ENCODE measurements around the gene ASGR2.
"Not testable (repeated sequence)": the region's sequence is repeated elsewhere in the genome, so short reads cannot be mapped to it uniquely, and the experiment has no call there.

The ASGR2 gene

GRCh38 chr17:7124923-7125322, 10.3 kb upstream of the ASGR2 start:
- DNase-seq, result no peak

DNA sequence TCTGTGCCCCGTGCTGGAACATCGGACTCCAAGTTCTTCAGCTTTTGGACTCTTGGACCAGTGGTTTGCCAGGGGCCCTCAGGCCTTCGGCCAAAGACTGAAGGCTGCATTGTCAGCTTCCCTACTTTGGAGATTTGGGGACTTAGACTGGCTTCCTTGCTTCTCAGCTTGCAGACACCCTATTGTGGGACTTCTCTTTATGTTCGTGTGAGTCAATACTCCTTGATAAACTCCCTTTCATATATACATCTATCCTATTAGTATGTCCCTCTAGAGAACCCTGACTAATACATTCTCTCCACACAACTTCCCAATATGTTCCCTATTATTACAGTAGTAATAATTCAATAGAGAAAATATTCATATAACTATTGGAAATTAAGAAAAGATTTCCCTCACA, 9.2 kb upstream of the ASGR2 start:
- DNase-seq, result peak in 3 of 4 experiments; percentile 27 to 49 (median 39)

DNA sequence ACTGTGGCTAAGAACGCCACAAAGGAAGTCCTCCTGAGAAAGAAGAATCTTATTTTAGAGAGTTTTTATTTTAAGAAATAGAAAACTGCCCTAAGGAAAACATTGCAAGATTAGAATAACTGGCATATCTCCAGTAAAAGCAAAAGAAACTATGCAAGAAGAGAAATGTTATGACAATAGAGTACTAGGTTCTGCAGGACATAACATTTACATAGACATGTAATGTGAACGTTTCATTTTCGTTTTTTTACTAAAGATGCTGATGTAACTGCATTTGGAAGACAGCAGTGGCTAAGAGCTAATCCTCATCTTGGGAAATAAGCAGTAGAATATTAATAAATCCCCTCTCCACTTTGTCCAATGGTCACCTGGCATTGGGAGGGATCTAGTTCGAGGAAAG, 7.8 kb upstream of the ASGR2 start:
- peak in 2 of 4 experiments; percentile 35 to 55 for DNase-seq

DNA sequence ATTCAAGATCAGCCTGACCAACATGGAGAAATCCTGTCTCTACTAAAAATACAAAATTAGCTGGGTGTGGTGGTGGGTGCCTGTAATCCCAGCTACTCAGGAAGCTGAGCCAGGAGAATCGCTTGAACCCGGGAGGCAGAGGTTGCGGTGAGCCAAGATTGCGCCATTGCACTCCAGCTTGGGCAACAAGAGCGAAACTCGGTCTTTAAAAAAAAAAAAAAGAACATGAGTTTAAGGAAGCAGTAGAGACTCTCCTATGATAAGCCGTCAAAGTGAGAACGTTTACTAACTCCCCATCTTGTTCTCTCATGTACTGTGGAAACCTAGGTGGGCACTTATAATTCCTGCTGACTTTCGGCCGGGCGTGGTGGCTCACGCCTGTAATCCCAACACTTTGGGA, 6.0 kb upstream of the ASGR2 start:
- peak in 3 of 4 experiments; percentile 33 to 81 (median 76) for DNase-seq

DNA sequence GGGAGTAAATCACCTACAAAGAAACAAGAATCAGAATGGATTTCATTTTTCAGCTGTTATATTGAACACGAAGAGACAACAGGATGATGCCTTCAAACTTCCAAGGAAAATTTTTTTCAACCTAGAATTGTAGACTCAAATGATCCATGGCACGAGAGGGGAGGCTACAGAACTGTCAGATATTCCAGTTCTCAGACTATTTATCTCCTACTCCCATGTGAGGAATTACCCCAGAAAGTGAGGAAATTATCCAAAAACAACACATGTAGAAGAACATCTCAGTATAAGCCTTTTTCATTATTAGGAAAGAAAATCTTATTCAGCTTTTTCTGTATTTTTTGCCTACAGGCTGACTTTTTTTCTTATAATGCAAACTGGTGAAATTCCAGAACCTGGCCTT, 5.5 kb upstream of the ASGR2 start:
- DNase-seq, result peak in 1 of 4 experiments; percentile 1

DNA sequence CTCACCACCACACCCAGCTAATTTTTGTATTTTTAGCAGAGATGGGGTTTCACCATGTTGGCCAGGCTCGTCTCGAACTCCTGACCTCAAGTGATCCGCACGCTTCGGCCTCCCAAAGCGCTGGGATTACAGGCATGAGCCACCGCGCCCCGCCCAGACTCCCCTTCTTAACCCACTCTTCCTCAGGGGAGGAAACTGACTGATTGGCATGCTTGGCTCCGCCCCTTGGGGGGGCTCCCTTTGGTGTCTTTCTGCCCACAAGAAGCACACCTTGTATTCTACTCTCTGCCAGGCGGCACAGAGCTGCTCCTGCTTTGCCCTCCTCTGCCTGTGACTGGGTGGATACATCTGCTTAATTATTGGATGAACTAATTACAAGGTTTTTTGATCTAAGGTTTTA, 4.7 kb upstream of the ASGR2 start:
- peak in 1 of 4 experiments; percentile 9 for DNase-seq

- peak; percentile 63 to 83 (median 76) for DNase-seq
Measured at GRCh38 chr17:7114875-7115614, 423 bp upstream of the ASGR2 start.

DNA sequence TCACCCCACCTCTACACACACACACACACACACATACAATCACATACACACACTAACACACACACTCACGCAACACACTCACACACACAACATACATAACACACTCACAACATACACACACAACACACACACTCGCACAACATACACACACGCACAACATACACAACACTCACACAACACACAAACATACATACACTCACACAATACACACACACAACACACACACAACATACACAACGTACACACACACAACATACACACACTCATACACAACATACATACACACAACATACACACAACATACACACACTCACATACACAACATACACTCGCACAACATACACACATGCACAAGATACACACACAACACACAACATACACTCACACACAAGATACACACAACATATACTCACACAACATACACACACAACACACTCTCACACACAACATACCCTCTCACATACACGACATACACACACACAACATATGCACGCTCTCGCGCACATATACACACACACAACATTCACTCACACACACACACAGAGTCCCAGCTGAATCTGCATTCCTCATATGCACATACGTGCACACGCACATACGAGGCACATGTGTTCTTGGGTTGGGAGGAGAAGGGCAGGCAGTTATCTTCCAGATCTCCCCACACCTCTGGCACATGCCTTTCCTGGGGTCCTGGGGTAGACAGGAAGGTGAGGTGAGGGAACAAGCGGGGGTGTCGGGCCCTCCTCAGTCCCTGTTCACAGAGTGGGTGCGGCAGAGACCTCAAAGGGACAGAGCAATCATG, 1.1 kb downstream of the ASGR2 start:
- DNase-seq, result no peak

DNA sequence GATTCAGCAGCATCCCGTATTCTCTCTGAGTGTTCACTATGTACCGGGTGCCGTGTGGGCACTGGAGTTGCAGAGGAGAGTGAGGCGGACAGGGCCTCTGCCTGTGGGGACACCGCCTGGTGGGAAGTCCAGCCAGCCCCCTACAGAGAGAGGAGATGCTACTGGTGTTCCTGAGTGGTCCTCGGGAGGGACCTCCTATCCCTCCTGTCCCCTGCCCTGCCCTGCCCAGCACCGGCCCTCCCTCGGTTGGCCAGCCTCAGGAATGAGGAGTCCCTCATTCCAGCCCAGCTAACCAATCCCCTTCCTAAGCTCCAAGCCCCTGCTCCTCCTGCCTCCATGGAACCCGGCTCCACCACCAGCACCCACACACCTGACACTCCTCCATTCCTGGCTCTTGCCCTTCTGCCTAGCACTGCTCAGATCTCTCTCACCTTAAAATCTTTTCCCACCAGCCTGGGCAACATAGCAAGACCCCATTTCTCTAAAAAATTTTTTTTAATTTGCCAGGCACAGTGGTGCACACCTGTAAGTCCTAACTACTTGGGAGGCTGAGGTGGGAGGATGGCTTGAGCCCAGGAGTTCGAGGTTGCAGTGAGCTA, 2.0 kb downstream of the ASGR2 start:
- no peak for DNase-seq

GRCh38 chr17:7111784-7112509, 2.7 kb downstream of the ASGR2 start:
- DNase-seq, result peak; percentile 62 to 81 (median 75)

GRCh38 chr17:7110617-7111306, 3.9 kb downstream of the ASGR2 start:
- DNase-seq, result no peak

DNA sequence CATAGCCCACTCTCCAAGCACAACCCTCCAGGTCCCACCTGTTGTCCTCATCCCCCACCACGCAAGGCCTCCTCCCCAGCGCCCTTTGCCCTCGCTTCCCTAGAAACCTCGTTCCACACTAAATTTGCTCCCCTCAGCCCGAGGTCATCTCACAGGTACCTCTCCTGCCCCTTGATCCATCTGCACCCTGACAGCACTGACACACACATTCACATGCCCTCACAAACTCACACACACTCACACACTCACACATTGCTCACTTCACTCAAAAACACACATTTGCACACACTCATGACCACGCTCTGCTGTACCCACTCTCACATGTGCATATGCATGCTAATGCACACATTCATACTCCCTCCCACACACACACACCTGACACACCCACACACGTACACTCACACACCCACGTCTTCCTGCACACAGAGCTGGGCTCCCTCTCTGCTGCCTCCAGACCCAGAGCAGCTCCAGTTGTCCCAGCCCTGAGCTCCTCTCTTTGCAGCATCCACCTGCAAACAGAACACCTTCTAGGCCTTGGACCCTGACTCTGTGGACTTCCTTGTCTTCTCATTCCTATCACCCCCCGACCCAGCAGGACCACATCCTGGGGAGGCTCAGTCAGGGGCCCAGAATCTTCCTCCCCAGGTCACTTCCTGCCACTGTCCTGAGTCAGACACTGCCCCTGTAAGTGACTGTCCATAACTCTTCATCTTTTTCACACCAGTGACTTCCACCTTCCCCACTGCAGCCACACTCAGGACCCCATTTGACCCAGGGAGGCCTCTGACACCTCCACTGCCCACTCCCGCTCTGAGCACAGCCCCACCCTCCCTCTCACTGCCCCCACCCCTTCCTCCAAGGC, 4.9 kb downstream of the ASGR2 start:
- DNase-seq, result no peak

DNA sequence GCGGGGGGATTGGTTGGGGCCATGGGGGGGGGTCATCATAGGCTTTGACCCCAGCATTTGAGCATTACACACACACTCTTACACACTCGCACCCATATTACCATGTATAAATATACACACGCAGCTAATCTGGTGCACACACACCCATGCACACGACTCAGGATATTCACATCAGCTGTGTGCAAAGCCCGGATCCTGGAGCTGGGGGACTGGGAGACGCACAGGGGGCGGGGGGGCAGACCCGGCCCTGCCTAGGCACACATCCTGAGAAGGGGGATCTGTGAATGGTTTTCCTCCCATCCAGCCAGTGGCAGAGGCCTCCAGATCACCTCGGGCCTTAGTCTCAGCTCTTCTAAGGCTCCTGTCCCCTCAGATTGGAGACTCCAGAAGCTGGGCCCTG, 5.6 kb downstream of the ASGR2 start:
- DNase-seq, result no peak

GRCh38 chr17:7108560-7108925, 6.1 kb downstream of the ASGR2 start:
- DNase-seq, result no peak

- no peak for DNase-seq
Measured at GRCh38 chr17:7107795-7108559, 6.6 kb downstream of the ASGR2 start.

DNA sequence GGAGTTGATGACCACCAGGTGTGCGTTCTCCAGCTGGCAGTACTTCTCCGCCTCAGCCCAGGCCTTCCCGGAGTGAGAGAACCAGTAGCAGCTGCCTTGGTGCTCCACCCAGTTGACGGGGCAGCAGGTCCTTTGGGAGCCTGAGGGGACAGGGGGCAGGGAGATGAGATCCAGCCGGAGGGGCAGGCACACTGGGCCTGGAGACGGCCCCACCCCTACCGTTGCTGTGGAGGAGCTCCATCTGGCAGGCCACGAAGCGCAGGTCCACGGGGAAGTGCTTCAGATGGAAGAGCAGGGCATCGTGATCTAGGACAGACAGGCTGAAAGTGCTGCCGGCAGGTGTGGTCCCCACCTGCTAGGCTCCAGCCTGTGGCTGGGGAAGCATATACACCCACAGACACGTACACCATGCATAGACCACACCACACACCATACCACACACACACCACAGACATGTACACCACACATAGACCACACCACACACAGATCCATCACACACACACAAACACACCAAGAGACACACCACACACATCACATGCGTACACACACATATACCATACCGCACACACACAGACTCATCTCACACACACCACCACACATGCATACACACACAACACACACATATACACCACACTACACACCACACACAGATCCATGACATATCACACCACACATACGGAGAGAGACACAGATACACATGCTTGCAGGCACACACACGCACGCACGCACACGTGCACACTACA, 7.4 kb downstream of the ASGR2 start:
- DNase-seq, result no peak

DNA sequence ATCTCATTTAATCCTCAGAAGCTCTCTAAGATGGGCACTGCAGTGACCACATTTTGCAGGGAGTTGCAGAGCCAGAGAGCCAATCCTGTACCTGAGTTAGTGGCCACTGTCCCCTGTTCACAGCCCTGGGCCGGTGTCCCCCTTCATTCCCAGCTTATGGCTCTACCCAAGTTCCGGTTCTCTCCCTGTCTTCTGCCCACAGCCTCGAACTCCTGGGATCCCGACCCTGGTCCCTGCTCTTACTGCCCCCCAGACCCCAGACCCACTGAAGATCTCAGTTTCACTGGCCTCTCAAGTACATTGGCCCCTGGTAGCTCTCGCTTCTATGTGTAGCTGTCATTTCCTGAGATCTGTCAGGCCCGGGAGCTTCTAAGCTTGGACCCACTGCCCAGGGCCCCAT, 12.2 kb downstream of the ASGR2 start:
- no peak for DNase-seq

DNA sequence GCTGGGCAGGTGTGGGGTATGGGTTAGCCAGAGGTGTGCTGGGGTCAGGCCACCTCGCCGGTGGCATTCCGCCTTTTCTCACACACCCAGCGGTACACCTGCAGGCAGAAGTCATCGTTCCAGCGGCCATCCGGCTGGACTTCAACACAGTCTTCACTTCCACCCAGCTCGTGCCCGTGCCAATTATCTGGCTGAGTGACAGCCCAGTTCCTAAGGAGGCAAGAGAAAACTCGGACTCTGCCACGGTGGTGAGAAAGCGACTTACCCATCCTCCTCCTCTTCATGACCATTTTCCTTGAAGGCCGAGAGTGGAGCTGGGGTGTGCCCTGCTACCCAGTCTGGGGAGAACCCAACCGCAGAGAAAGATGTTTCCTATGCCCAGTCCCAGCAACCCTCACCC, 13.1 kb downstream of the ASGR2 start:
- DNase-seq, result no peak

- not testable (repeated sequence) for DNase-seq
Measured at GRCh38 chr17:7100641-7101379, 13.8 kb downstream of the ASGR2 start.
